Limb (tissue), 2 donors: ENCODE results near the gene CALY.
A peak's percentile ranks its signal among the peaks of the same experiment; 100 is the strongest.
"Not testable (repeated sequence)": the region's sequence is repeated elsewhere in the genome, so short reads cannot be mapped to it uniquely, and the experiment has no call there.

Experiments
- DNase-seq, 2 donors: peaks; one replicate each; pipeline ENCODE4 v3.0.0-alpha.2; 2016; ENCODE audit errors: extremely low spot score in 2 of 2

Gene CALY

GRCh38 chr10:133336577-133337369, at the start of gene CALY:
Gene CALY, minus strand, starts transcription at chr10:133336896. Its CDS starts 7,907 bp downstream, at chr10:133328989.
- peak in 1 of 2 donors; percentile 84 for DNase-seq

- no peak for DNase-seq
These were observed 48.5 kb upstream of the CALY start for GRCh38 chr10:133385214-133385613.

GRCh38 chr10:133384071-133384470, 47.4 kb upstream of the CALY start:
- no peak for DNase-seq

- DNase-seq = no peak
These were observed 46.9 kb upstream of the CALY start for GRCh38 chr10:133383551-133383950.

- DNase-seq = no peak
These were observed 44.3 kb upstream of the CALY start for GRCh38 chr10:133381036-133381435.

- DNase-seq = no peak
These were observed 43.3 kb upstream of the CALY start for GRCh38 chr10:133379801-133380666.

GRCh38 chr10:133379152-133379800, 42.6 kb upstream of the CALY start, which contains the start of gene PAOX:
Gene PAOX, plus strand, starts transcription at chr10:133379262. Its CDS starts 55 bp downstream, at chr10:133379317.
- peak in 1 of 2 donors; percentile 77 for DNase-seq

- peak; percentile 58 to 80 for DNase-seq
These were observed 41.8 kb upstream of the CALY start for GRCh38 chr10:133378251-133379096.

- DNase-seq = no peak
These were observed 41.1 kb upstream of the CALY start for GRCh38 chr10:133377818-133378250.

GRCh38 chr10:133377025-133377817, 40.5 kb upstream of the CALY start:
- no peak for DNase-seq

GRCh38 chr10:133376183-133376582, 39.5 kb upstream of the CALY start:
- DNase-seq = not testable (repeated sequence)

GRCh38 chr10:133375357-133376115, 38.8 kb upstream of the CALY start:
- DNase-seq = no peak

GRCh38 chr10:133373174-133374090, 36.7 kb upstream of the CALY start, which contains the start of gene ECHS1:
Gene ECHS1, minus strand, starts transcription at chr10:133373354. Its CDS starts 21 bp downstream, at chr10:133373333.
- peak; percentile 95 to 98 for DNase-seq

GRCh38 chr10:133372507-133372906, 35.8 kb upstream of the CALY start:
- no peak for DNase-seq

- no peak for DNase-seq
These were observed 33.5 kb upstream of the CALY start for GRCh38 chr10:133370030-133370786.

GRCh38 chr10:133368153-133368552, 31.5 kb upstream of the CALY start:
- DNase-seq = no peak

GRCh38 chr10:133367461-133367860, 30.8 kb upstream of the CALY start:
- not testable (repeated sequence) for DNase-seq
